Right ventricle myocardium inferior (tissue), 1 donor: Measurements from ENCODE around the gene SPRED2. TPM values are rescaled to one million over a fixed set of nuclear protein-coding genes. Genes with fewer than 3 reads are reported as not detected.

Source experiments
- ATAC-seq: fragments of 200-7000 bp; cut with Tn5 transposase; one replicate; pipeline ENCODE4 v1.9.1; 2020; ENCODE audit warnings: mild to moderate bottlenecking, moderate library complexity
- DNase-seq: peaks from one replicate; pipeline ENCODE4 v3.0.0; 2021; ENCODE audit errors: missing footprints
- intact Hi-C: fragments of 100-400 bp; cut with DNase I; formaldehyde crosslinking; loops from one replicate; pipeline ENCODE4 v1.11.0; 2022
- total RNA-seq: library from RNA; stranded (reverse); fragmentation: NEBNext Ultra II Directional; extraction: Animal tissue kit (Norgen Biotek cat#: 25700); gene quantifications from one replicate; pipeline ENCODE4 v1.2.1, GENCODE V29; 2021
- donor health status: DM: no; HTN: yes; CAD: no; lungs with severe emphysema.

The SPRED2 gene
- total RNA-seq, 1 donor from 2014 or later = 14.0 TPM

DNA sequence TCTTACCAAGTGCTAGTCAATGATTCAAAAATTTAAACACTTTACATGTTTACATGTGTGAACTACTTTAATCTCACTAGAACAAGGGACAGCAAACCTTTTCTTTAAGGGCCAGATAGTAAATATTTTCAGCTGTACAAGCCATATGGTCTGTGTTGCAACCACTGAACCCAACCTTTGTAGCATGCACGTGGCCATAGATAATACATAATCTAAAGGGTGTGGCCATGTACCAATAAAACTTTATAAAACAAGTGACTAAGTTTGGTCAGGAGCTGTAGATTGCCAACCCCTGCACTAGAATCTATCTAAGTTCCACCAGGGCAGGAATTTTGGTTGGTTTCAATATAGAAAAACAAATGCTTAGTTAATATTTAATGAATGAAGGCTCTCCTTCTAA, 18.4 kb upstream of the SPRED2 start:
- intact Hi-C loops = no loop called here
- DNase-seq = no peak
- ATAC-seq = no peak

GRCh38 chr2:65450393-65450792, 18.0 kb upstream of the SPRED2 start:
- ATAC-seq (no peak), DNase-seq (no peak)
- intact Hi-C loops = no loop called here

- ATAC-seq (no peak), DNase-seq (no peak)
- intact Hi-C loops = no loop called here
Observed at GRCh38 chr2:65443509-65444186, 11.2 kb upstream of the SPRED2 start.

GRCh38 chr2:65442420-65443020, 10.1 kb upstream of the SPRED2 start:
- intact Hi-C loops = no loop called here
- no peak for ATAC-seq

GRCh38 chr2:65438137-65438899, 5.9 kb upstream of the SPRED2 start:
- intact Hi-C loops = loop anchor here (10.0 kb wide), 1 partner anchor 374 kb away; no protein-coding TSS in a partner anchor
- DNase-seq (no peak), ATAC-seq (no peak)

More at GRCh38 chr2:65442420-65443020, 10.1 kb upstream of the SPRED2 start:
- no peak for DNase-seq

- no peak for ATAC-seq
- intact Hi-C loops = loop anchor here (2.0 to 10.0 kb wide), 3 partner anchors 41 to 373 kb away; no protein-coding TSS in a partner anchor
- no peak for DNase-seq
Observed at GRCh38 chr2:65437392-65438135, 5.2 kb upstream of the SPRED2 start.

- ATAC-seq (no peak), DNase-seq (no peak)
- intact Hi-C loops = loop anchor here (1.0 to 10.0 kb wide), 4 partner anchors 42 to 372 kb away; partner anchors contain the start of gene ACTR2
Observed at GRCh38 chr2:65436824-65437221, 4.4 kb upstream of the SPRED2 start.

DNA sequence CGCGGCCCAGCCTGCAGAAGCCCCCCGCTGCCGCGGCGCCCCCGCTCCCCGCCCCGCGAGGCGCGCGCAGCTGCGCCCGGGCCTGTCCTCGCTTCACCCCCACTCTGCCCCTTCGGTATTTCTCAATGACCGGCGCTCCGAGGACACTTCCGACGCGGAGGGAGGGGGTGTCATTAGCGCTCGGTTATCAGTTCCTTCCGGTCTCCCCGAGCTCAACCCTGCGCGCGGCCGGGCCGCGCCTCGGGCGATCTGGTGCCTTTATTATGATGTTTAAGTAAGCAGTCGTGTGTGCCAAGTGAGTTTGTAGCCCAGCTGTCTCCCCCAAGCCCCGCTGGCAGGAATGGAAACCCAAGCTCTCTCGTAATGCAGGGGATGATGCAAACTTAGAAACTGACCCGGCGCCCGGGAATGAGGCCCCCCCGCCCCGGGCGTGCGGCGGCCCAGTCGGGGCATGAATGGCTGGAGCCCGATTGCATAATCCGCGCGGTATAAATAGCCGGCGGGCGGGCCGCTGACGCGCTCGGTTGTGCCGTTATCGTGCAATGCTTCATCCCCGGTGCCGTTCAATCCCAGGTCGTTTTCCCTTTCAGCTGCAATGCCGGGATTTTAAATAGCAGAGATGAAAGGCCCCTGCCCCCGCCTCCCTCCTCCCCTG, 3.9 kb upstream of the SPRED2 start:
- ATAC-seq (peak; percentile 75), DNase-seq (peak; percentile 95)
- intact Hi-C loops = loop anchor here (1.0 to 10.0 kb wide), 4 partner anchors 43 to 371 kb away; partner anchors contain the start of gene ACTR2

GRCh38 chr2:65435625-65436168, 3.3 kb upstream of the SPRED2 start:
- ATAC-seq = peak; percentile 75
- intact Hi-C loops = loop anchor here (1.0 to 10.0 kb wide), 4 partner anchors 43 to 371 kb away; partner anchors contain the start of gene ACTR2

DNA sequence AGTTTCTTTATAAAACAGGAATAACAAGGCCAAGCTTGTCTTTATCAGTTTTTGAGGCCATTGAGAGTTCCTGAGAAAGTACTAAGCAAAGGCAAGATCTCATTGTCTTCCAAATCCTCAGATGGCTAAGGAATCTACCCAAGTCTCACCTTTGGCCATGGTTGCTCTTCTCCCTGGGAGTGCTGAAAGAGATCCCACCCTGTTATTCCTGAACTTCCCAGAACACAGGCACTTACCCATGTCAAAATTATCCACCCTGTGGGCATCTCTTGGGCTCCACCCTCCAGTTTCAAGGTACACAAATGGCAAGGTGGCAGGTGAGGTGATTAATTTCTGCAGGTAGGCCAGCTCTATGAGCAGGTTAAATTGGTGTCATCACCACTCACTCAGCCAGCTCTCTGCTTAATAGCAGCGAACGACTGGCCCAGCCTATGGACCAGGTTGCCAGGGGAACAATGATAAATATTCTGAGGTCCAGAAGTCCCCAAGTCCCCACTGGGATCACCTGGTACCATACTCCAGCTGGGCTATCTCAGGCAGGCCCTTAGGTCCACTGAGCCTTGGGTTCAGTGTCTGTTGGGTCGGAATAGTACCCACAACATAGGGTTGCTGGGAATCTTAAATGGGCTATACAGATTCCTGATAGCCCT, 2.3 kb upstream of the SPRED2 start:
- ATAC-seq (no peak), DNase-seq (no peak)
- intact Hi-C loops = loop anchor here (10.0 kb wide), 1 partner anchor 370 kb away; no protein-coding TSS in a partner anchor

More at GRCh38 chr2:65435625-65436168, 3.3 kb upstream of the SPRED2 start:
- peak; percentile 92 for DNase-seq

- ATAC-seq (no peak), DNase-seq (peak; percentile 73)
- intact Hi-C loops = loop anchor here (2.0 to 10.0 kb wide), 4 partner anchors 49 to 367 kb away; no protein-coding TSS in a partner anchor
Observed at GRCh38 chr2:65431421-65432226, 775 bp downstream of the SPRED2 start.

GRCh38 chr2:65430603-65431420, 1.6 kb downstream of the SPRED2 start:
- ATAC-seq = peak; percentile 9
- intact Hi-C loops = loop anchor here (2.0 to 10.0 kb wide), 2 partner anchors 48 to 366 kb away; no protein-coding TSS in a partner anchor
- peak; percentile 84 for DNase-seq

DNA sequence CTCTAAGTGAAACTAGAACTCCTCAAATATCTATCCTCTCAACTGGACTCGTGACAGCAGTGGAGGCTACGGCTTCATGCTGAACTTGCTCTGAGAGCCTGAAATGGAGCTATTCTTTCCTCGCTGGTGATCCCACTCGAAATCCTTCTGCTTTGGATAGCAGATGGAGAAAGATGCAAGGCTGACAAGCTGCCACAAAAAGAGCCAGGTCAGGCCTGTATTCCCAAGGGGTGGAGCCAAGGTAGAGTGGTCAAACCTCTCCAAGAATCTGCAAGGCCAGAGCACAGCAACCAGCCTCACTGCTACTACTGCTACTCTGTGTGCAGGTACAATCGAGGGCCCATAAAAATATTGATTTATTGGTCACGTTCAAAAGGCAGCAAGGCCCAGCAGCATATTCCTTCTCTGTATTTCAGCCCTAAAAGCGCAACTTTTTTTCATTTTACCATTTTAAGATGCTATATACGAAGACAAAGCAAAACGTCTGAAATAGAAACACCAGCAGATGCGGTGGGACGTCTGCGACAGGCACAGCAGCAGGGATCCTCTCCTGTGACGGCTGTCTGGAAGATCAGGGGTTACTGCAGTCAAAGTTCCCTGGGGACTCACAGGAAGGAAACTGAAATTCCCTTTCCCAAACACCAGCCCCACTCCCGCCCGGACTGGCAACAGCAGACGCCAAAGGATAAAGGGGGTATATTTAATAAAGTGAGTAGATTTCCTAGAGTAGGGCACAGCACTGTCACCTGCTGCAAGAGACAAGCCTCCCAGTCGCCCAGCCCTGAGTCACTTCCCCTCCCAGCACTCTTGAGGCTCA, 2.4 kb downstream of the SPRED2 start:
- ATAC-seq = no peak
- intact Hi-C loops = loop anchor here (2.0 to 10.0 kb wide), 2 partner anchors 47 to 365 kb away; no protein-coding TSS in a partner anchor
- DNase-seq = no peak

DNA sequence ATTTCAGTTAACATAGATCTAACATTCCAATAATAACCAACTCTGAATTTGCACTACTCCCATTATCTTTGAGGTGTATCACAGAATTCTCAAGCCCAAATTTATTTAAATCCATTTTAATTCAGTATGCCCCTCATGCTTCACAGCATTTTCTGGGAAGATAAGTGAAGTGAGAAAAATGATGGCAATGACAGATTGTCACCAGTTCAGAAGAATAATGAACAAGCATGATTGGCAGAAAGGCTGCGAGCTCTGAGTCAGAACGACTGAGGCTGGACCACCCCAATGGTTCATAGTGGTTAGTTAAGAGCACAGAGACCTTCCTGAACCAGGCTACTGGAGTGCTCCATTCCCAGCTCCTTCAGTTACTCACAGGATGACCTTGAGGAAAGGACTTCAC, 4.9 kb downstream of the SPRED2 start:
- no peak for ATAC-seq
- intact Hi-C loops = no loop called here

GRCh38 chr2:65425276-65425675, 7.1 kb downstream of the SPRED2 start:
- intact Hi-C loops = no loop called here
- ATAC-seq = no peak
- no peak for DNase-seq

More for the DNA sequence above, 4.9 kb downstream of the SPRED2 start:
- no peak for DNase-seq
